A549 treated with Hydrocortisone at 1 μM for 4 hours (cell line): Measurements from ENCODE around the gene RUBCN. TPM values are rescaled to one million over a fixed set of nuclear protein-coding genes. Genes with fewer than 3 reads are reported as not detected.

Experiments used
- total RNA-seq: library from RNA; stranded (reverse); fragments of 200-300 nt; extraction: Qiagen RNA extraction; gene quantifications from 5 replicates; pipeline ENCODE4 v1.2.3, GENCODE V29; 2022

Gene RUBCN
- total RNA-seq: 7.5 to 9.8 TPM (median 9.0 TPM) in 5 replicates

DNA sequence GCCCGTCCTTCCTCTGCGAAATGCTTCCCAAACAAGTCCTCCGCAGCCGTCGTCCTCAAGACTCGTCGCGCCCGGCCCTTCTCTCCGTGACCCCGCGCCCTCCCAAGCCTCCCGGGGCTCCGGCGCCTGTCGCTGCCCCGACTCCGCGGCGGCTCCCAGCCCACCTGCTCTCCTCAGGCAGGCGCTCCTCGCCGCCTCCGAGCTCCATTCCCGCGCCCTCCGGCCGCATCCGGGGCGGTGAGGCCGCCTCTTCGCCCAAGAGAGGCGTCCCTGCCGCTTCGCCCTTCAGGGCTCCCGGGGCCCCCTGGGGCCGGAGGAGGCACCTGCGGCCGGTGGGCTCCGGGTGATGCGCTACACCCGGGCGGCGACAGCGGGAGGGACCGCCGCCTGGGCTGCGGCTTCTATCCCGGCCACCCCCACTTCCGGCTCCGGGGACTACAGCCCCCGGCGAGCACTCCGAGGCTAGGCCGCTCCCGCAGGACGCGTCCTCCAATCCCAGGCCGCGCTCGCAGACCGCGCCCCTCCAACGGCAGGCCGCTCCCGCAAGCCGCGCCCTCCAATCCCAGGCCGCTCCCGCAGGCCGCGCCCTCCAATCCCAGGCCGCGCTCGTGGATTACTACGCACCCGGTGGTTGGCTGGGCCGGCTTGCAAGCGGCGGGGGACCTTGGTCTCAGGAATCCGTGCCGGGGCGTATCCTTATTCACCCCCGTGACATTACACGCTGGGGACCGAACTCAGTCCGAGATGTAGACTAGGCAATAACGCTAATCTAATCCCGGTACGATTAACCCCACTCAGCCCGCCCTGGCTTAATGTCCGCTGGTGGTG lies at the start of gene RUBCN:
RUBCN (minus strand) TSS at position 414 of the 828 bp plus-strand sequence; CDS start at position 229, 185 bp downstream.

DNA sequence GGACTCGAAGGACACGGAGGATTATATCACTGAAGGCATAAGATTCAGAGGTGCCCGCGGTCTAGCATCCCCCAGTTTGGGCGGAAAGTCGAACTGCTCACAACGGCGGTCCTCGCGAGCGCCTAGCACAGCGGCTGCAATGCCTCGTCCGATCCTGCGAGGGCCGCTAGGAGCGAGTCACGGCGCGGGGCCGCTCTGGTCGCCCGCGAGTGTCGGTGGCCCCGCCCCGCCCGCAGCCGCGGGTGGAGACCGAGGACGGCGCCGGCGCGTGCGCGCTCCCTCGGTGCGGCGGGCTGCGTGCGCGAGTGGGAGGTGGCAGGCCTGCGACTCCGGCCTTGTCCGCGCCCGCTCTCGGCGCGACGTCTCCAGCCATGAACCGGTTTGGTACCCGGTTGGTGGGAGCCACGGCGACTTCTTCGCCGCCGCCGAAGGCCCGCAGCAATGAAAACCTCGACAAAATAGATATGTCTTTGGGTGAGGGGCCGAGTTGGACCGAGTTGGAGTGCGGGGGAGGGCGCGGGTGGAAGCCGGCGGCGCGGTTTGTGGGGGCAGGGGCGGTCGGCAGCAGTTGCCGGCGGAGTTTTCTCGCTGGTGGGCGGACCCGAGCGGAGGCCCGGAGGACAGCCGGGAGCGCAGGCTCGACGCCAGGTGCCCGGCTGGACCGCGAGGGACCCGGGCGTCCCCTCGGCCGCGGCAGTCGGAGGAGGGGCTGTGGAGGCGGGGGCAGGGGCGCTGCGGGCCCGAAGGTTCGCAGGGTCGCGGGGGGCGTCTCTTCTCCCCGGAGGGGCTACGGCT lies 13.1 kb upstream of the RUBCN start, which contains the start of gene FYTTD1:
FYTTD1 (plus strand) TSS at position 283 of the 795 bp plus-strand sequence; CDS start at position 372, 89 bp downstream.

Other genes with a start within 250 kb of the RUBCN start
- gene BDH1, start 180.9 kb downstream of the RUBCN start, total RNA-seq: 2.6 to 4.4 TPM (median 3.5 TPM) in 5 replicates
- gene FYTTD1, start 13.0 kb upstream of the RUBCN start, total RNA-seq: 22.6 to 34.3 TPM (median 28.5 TPM) in 5 replicates
- gene LRCH3, start 54.4 kb upstream of the RUBCN start, total RNA-seq: 11.3 to 22.0 TPM (median 12.4 TPM) in 5 replicates
- 845 to 1,235 TPM (median 1,105 TPM) in 5 replicates for gene RPL35A, start 213.3 kb upstream of the RUBCN start, total RNA-seq
- gene LMLN, start 223.3 kb upstream of the RUBCN start, total RNA-seq: 1.9 to 2.6 TPM (median 2.2 TPM) in 5 replicates